C4-2B (cell line): ENCODE data around the gene PAK5.

Experiments
- ZFX ChIP-seq: fragments of 450-650 bp; IDR thresholded peaks from 2 replicates; pipeline ENCODE4 v1.6.1; 2017
- TF ChIP-seq, protein P1 (sequence below): fragments of 450-650 bp; conservative IDR thresholded peaks from 2 replicates; pipeline ENCODE4 v1.5.1; 2017; ENCODE audit warnings: mild to moderate bottlenecking

DNA sequence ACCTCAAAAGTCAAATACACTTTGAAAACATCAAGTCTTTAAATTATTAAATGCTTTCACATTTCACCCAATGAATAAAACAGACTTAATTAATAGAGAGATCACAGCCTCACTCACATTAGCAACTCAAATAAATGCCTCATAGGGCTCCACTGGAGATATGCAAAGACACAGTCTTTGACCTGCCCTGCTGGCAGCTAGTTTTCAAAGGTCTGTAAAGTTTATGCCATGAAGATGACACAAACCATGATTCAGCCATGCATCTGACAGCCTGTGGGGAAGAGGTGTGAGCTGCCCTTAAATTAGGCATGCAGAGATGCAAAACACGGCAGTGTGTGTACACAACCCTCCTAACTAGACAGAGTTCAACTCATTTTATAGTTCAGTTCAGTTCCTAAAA lies 83.6 kb downstream of the PAK5 start:
- TF ChIP-seq, protein P1, sequence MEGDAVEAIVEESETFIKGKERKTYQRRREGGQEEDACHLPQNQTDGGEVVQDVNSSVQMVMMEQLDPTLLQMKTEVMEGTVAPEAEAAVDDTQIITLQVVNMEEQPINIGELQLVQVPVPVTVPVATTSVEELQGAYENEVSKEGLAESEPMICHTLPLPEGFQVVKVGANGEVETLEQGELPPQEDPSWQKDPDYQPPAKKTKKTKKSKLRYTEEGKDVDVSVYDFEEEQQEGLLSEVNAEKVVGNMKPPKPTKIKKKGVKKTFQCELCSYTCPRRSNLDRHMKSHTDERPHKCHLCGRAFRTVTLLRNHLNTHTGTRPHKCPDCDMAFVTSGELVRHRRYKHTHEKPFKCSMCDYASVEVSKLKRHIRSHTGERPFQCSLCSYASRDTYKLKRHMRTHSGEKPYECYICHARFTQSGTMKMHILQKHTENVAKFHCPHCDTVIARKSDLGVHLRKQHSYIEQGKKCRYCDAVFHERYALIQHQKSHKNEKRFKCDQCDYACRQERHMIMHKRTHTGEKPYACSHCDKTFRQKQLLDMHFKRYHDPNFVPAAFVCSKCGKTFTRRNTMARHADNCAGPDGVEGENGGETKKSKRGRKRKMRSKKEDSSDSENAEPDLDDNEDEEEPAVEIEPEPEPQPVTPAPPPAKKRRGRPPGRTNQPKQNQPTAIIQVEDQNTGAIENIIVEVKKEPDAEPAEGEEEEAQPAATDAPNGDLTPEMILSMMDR: no peak
- TF ChIP-seq ZFX: no peak
